Endometrial microvascular endothelial cells (primary cell): Measurements from ENCODE around the gene GPAT3. TPM values are rescaled to one million over a fixed set of nuclear protein-coding genes. Genes with fewer than 3 reads are reported as not detected.
"Not testable (repeated sequence)": the region's sequence is repeated elsewhere in the genome, so short reads cannot be mapped to it uniquely, and the experiment has no call there.

Experiments
- in situ Hi-C: cut with HindIII; loops from 2 replicates; pipeline ENCODE4 v1.10.0; 2017; ENCODE audit warnings: low sequenced_read_pairs, low pct_unique_long_range_greater_than_20kb; ENCODE audit errors: inconsistent ontology term
- total RNA-seq: library from RNA; depleted of rRNA; stranded (reverse); fragments of >200 nt; gene quantifications from one replicate; pipeline ENCODE4 v1.2.3, GENCODE V29; 2015; ENCODE audit errors: inconsistent ontology term

Gene GPAT3
- total RNA-seq = 11.6 TPM

DNA sequence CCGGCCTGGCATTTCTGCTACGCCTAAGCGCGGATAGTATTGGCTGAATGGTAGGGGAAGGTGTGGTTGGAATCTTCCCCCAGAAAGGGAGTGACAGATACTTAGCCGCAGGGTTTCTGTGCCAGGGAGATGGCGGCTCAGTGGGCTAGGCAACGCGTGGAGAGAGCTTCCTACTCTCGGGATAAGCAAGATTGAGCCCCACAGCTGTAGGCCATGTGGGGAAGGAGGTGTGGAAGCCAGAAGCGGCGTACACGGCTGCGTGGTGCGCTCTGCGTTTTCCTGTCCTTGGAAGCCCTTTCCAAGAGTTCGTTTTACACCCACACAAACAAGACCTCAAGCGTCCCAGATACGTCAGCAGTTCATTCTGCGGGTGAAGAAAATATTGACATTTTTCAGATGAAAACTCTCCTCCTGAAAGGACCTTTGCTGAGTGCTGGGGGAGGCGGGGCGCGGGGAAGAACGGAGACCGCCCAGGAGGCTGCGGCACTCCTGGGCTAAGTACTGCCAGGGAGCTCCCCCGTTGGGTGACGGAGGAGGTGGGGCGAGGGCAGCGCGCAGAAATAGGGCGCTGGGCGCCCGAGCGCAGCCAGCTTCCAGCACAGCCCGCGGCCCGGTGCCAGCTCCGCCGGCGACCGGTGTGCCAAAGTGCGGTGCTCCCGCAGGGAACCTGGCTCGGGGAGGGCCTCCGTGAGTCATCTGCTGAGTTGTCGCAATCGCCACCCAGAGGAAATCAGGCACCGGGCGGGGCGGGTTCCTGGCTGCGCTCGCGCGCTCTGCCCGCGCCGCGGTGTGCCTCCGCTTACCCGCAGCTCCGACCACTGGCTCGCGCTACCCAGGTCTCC lies at the start of gene GPAT3:
Gene GPAT3 (plus strand): TSS at position 589 of the 842 bp plus-strand sequence. CDS start 515 bp downstream, outside the sequence.
- in situ Hi-C loops = no loop called here

DNA sequence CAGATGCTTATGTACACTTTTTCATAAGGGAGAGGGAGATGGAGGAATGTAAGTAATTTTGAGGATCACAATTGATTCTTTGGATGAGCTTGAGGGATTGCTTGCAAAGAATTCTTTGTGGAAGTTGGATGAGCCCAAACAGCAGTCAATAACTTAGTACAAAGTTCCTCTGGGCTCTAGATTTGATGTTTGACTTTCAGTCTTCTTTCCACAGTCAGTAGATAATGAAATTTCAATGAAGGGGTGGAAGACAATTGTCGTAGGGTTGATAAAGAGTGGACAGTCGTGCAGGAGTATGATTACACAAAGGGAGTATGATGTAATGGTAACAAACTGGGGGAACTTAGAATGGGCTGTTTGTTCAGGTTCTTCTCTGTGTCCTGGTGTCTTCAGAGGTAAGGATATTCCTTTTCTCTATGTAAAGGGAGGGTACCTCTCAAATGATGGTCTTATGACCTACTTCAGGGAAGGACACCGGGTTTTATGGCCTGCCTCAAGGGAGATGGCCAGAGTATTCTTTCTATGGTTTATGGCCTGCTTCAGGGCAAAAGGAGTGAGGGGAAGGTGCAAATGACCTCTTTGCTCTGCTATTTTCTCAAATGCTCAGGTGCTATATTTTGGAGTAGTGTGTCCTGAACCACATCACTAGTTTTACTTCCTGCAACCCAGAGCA lies 49.3 kb upstream of the GPAT3 start:
- in situ Hi-C loops = no loop called here

DNA sequence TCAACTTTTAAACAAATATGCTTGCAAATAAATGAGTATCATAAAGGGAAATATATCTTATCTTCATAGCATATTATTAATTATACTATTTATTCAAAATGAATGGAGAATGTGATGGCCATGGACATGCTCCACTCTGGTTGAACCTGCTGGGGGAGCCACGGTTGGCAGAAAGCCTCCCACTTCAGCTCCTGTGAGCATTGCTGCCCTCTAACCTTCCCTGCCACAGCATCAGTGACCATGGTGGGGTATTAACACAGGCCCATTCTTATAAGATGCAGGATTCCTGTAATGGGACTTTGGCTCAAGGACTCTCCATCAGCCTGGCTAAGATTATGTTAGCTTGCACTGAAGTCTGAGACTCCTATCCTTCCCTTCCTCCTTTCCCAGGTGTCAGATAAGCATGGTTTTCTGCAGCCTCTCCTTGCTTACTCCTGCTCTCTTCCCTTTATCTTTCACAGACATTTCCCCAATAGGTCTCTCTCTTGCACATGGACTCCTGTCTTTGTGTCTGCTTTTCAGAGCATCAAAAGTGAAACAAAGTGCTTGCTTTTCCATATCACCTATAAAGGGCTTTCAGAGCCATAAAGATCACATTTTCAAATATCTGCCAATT lies 46.1 kb upstream of the GPAT3 start:
- in situ Hi-C loops = no loop called here

DNA sequence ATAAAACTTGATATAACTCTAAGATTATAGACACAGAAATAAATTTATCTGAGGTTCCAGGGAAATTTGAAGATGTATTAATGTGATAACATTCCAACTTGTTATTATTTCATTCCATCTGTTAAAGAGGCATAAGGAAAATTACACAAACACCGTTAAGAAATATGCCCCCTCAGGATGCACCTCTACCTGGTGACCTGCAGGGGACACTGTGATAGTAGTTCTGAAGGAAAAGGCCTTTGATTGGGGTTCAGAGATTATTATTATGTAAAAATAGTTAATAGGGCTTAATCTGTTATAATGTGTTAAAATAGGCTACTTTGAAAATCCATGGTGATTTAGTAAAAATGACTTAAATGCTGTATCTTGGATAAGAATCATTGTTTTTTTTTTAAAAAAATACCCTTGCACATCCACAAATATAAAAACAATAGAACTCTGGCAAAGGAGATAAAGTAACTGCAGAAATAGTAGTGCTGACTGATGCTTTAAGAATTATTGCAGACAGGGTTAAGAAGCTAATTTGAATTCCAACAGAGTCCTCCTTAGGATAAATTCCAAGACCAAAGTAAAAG lies 44.9 kb upstream of the GPAT3 start:
- in situ Hi-C loops = no loop called here

DNA sequence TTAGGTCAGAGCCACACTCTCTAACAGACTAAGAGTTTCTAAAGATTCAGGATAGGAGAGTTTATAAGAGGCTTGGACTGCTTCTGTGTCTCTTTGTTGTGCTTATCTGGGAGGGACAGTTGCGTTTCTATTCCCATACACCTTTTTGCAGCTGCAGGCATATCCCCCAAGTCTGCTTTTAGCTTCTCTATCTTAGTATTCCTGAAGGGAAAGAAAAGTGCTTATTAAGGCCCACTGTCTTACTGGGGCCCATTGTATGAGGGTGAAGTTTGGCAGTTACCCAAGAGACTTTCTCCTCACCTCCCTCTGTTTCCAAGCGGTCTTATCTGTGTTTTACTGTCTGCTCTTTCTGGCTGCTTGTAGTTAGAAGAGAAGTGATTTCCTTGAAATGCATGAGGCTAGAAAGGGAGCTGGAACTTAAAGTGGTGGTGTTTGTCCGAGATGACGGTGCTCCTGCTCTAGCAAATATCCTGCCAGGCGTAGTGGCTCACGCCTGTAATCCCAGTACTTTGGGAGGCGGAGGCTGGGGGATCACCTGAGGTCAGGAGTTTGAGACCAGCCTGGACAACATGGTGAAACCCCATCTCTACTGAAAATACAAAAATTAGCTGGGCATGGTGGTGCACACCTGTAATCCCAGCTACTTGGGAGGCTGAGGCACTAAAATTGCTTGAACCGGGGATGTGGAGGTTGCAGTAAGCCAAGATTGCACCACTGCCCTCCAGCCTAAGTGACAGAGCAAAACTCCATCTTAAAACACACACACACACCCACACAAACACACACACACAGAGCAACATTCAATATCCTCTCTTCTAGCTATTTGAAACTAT lies 39.6 kb upstream of the GPAT3 start:
- in situ Hi-C loops = not testable (repeated sequence)

DNA sequence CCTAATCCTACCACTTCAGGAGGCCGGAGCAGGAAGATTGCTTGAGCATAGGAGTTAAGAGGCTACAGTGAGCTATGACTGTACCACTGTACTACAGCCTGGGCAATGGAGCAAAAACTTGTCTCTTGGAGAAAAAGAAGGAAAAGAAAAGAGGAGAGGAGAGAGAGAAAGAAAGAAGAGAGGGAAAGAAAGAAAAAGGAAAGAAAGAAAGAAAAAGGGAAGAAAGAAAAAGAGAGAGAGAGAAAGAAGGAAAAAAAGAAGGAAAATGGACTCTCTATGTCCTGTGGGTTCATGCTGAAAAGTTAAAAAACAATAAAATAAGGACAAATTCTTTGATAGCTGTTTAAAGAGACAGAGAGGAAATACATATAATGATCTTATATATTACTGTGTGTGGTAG lies 37.7 kb upstream of the GPAT3 start:
- in situ Hi-C loops = no loop called here

DNA sequence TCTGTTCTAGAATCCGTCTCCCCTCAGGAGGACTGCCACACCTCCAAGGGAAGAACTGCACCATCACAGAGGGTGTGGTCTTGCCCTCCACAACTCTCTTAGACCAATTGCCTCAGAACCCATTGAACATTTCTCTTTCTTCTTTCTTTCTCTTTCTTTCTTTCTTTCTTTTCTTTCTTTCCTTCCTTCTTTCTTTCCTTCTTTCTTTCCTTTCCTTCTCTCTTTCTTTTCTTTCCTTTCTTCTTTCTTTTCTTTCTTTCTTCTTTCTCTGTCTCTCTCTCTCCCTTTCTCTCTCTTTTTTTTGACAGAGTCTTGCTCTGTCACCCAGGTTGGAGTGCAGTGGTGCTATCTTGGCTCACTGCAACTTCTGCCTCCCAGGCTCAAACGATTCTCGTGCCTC lies 34.2 kb upstream of the GPAT3 start:
- in situ Hi-C loops = not testable (repeated sequence)

DNA sequence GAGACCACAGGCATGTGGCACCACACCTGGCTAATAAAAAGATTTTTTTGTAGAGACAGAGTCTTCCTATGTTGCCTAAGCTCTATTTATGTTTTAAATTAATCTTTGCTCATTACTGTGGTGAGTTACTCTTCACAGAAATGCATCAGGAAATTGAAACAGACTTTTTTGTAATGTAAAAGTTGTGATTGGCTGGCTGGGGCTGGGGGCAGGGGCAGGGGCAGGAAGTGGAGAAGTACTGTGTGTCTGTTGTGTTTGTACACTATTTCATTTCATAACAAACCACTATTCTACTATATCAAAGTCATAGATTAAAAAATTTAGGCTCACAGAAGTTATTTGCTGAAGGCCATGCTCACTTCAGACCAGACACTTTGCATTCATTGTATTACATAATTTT lies 31.9 kb upstream of the GPAT3 start:
- in situ Hi-C loops = no loop called here

DNA sequence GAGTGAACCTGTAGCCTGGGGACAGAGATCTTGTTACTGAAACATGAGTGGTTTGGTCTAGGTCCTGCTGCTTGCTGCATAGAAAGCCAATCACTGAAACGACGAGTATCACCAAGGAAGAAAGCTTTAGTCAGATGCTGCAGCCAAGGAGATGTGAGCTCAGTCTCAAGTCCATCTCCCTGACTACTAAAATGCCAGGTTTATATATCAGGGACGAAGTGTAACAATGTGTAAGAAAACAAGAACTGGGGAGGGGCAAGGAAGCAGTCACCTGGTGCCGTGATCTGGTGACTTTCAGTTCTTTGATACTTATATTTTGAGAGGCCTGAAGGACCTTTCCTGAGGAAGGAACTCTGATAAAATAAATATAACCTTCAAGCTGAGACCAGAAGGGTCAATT lies 31.4 kb upstream of the GPAT3 start:
- in situ Hi-C loops = no loop called here

DNA sequence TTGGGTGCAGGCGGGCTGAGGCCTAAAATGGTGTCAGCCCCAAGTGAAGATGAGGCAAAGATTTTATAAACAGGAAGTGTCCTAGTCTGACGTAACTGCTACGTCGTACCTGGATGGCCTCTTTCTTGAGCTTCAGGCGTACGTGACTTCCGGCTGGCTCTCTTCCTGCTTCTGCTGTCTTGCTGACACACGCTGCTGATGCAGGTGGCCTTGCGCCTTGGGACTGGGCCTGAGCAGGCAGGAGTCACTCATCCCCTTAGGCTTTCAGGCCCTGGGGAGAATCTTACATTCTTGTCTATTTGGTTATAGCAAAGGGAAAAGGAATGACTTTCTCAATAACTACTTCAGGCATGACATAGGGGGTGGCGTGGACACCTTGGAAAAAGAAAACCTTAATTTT lies 30.9 kb upstream of the GPAT3 start:
- in situ Hi-C loops = no loop called here

DNA sequence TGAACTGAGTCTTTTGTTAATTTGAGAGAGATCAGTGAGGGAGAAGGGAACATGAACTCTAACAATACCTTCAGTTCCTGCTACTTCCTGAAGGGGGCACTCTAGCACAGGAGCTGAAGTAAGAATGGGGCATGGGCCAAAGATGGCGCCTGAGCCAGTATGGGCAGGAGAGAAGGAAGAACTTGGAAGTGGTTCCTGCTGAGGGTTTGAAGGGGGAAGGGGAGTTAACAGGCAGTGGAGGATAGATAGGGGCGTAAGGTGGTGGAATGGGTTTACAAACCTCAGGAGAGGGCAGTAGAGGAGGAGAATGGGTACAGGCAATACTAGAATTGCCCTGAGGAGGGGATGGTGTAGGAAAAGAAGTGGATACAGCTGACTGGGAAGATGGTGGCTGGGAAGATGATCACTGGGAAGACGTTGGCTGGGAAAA lies 26.7 kb upstream of the GPAT3 start:
- in situ Hi-C loops = not testable (repeated sequence)

DNA sequence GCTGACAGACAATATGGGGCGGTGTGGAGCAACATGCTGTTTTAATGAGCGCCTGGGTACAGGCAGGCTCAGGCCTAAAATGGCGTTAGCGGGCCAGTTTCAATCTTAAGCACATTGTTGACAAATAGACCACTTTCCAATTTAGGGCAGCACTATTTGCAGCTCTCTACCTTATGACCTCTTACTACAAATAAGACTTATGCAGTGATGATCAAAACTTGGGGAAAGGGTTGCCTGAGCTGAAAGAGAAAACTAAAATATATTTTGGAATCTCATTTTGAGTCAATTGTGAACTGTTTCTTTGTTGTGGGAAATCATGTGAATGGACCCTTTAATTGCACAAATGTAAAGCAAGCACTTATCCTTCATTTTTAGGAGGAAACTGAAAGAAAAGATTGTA lies 25.5 kb upstream of the GPAT3 start:
- in situ Hi-C loops = no loop called here

DNA sequence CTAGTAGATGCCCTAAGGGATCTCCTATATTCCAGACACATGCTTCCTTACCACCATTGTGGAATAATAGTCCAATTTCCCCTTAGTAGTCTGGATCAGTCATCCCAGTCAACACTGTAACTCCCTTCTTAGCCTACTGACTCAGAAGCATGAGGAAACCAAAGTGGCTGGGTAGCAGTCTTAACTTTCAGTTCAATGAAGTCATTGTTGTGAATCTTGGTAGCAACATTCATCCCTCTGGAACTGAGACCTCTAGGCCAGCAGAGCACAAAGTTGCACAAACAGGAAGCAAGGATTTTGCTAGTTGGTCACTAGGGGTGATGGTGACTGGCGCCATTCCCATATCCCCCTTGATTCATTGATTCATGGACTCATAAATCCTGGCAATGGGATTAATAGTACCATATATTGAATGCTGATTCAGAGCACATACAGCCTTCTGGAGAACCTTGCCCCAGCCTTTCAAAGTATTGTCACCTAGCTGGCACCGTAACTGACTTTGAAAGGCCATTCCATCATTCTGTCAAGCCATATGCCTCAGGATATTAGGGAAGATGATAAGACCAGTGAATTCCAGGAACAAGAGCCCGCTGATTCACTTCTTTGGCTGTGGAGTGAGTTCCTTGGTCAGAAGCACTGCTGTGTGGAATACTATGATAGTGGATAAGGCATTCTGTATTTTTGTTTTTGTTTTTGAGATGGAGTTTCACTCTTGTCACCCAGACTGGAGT lies 19.7 kb upstream of the GPAT3 start:
- in situ Hi-C loops = no loop called here

DNA sequence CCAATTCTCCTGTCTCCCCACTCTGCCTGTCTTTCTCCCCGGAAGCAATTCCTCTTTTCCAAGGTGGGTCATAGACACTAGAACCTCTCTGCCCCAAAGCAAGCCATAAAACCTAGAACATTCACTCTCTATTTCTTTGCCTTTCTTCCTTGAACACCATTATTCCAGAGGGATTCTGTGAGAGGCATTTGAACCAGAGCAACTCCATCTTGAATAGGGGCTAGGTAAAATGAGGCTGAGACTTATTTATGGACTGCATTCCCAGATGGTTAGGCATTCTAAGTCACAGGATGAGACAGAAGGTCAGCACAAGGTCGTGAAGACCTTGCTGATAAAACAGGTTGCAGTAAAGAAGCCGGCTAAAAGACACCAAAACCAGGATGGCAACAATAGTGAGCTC lies 13.7 kb upstream of the GPAT3 start:
- in situ Hi-C loops = no loop called here

DNA sequence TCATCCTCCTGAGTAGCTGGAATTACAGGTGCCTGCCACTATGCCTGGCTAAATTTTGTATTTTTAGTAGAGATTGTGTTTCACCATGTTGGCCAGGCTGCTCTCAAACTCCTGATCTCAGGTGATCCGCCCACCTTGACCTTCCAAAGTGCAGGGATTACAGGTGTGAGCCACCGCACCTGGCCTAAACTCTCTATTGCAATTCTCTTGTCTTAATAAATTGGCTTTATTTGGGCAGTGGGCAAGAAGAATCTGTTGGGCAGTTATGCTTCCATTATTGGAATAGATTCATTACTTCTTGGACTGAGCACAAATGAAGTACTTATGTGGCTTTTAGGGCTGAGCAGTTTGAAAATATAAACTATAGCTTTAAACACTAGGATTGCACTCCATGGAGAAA lies 8.2 kb upstream of the GPAT3 start:
- in situ Hi-C loops = no loop called here

DNA sequence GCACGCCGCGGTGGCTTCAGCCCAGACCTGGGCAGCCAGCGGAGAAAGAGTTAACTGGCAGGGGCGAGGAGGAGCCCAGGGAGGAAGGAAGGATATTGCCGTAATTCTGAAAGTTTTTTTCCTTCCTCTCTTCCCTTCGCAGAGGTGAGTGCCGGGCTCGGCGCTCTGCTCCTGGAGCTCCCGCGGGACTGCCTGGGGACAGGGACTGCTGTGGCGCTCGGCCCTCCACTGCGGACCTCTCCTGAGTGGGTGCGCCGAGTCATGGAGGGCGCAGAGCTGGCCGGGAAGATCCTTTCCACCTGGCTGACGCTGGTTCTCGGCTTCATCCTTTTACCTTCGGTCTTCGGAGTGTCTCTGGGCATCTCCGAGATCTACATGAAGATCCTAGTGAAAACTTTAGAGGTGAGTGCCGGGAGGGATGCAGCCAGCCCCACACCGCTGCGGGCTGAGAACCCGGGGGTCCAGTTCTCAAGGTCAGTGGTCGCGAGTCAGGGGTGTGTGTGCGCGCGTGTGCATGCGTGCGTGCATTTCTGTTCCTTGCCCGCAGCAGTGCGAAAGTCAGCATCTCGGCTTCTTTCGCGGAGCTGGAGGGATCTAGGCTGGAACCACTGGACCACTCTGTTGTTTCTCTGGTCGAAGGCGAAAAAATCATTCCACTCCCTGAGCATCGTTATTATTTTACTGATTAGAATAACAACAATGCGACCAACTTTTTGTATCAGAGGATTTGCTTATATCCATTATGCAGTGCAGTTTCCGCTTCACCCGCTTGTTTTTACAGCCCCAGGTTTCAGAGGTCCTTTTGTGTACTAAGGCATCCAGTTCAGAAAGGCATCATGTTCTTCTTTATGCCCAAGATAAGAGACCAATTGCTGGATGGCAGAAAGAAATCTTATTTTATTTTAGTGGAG lies 709 bp downstream of the GPAT3 start:
- in situ Hi-C loops = no loop called here

DNA sequence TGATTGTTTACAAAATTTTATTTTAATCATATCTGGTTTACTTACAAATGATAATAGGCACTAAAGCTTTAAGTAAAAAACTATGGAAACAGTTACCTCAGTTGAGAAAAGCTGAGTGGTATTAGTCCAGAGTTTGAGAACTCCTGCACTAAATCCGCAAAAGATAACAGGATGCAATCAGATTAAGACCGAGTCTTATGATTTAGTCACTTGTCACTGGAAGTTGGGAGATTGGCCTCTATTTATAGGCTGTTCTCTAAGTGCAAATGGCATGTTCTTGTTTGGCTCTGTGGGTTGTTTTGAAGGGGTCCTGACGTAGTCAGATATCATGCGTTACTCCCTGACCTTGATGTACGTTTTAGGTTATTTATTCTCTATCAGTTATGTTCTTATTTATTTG lies 6.3 kb downstream of the GPAT3 start:
- in situ Hi-C loops = no loop called here
